Fibroblast of lung (primary cell): Measurements from ENCODE around the gene SH3TC2.

Experiments
- EZH2 ChIP-seq: IDR thresholded peaks from 2 replicates; pipeline ENCODE4 v1.5.1; 2012; ENCODE audit warnings: low read length, control low read depth, mild to moderate bottlenecking; ENCODE audit errors: missing control alignments
- TF ChIP-seq, protein P1 (sequence below), 2 donors: IDR thresholded peaks in 1 of 2; conservative IDR thresholded peaks in 1 of 2; 1 replicate in 1 of 2; 2 replicates in 1 of 2; pipeline ENCODE4 v1.5.1; 2011 to 2012; ENCODE audit warnings: low read length in 2 of 2, control low read depth in 1 of 2, inconsistent platforms in 1 of 2, low read depth in 1 of 2, mild to moderate bottlenecking in 1 of 2

DNA sequence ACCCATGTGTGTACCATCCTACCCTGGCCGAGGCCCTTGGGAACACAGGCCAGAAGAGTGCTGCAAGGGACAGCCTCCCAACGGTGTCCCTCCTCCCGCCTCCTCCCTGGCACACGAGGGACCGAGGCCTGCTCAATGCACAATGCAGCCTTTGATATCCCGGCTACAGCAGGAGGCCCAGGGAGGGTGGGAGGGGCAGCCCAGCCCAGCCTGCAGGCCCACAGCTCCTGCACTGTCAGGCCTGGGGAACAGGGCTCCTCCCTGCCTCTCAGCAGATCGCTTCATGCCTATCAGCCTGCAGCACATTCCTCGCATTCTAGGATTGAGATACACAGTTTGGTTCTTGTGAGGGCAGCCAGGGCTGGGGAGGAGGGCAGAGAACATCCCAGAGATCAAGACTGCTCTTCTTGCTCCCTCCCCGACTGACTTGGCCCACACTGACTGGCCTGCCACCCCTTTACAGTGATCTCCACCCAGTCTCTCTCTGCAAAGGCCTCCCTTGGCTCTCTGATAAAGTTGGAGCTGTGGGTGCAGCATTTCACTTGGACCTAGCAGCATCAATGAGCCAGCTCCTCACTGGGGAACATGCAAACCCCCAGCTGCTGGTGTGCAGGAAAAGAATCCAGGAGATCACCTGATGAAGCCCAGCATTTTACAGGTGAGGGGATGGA is at the start of gene SH3TC2:
- TF ChIP-seq, protein P1, sequence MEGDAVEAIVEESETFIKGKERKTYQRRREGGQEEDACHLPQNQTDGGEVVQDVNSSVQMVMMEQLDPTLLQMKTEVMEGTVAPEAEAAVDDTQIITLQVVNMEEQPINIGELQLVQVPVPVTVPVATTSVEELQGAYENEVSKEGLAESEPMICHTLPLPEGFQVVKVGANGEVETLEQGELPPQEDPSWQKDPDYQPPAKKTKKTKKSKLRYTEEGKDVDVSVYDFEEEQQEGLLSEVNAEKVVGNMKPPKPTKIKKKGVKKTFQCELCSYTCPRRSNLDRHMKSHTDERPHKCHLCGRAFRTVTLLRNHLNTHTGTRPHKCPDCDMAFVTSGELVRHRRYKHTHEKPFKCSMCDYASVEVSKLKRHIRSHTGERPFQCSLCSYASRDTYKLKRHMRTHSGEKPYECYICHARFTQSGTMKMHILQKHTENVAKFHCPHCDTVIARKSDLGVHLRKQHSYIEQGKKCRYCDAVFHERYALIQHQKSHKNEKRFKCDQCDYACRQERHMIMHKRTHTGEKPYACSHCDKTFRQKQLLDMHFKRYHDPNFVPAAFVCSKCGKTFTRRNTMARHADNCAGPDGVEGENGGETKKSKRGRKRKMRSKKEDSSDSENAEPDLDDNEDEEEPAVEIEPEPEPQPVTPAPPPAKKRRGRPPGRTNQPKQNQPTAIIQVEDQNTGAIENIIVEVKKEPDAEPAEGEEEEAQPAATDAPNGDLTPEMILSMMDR (conservative IDR thresholded peaks at IDR 0.05 in 1 of 2, IDR thresholded peaks at IDR 0.05 in 1 of 2; ENCODE audit: low read depth in 1 of 2, low read length in 2 of 2) = no peak
- no peak for TF ChIP-seq EZH2
